OCI-LY1 (cell line): ENCODE measurements around the gene FARS2.

Source experiments
- H2AFZ ChIP-seq: fragments of 200-600 bp; sonication (generic), shearing (Covaris generic); 2 replicates; pipeline ENCODE4 v1.6.0; 2014; ENCODE audit warnings: antibody characterized with exemption, mild to moderate bottlenecking, low read length
- H3F3A ChIP-seq: fragments of 200-600 bp; sonication (generic), shearing (Covaris generic); 2 replicates; pipeline ENCODE4 v1.6.0; 2014; ENCODE audit warnings: mild to moderate bottlenecking, antibody characterized with exemption, low read length, moderate library complexity; ENCODE audit not compliant: insufficient read depth
- H3K27ac ChIP-seq: fragments of 200-600 bp; sonication (generic); 2 replicates; pipeline ENCODE4 v1.5.1; 2014; ENCODE audit warnings: low read length, mixed run types, mild to moderate bottlenecking, low read depth; ENCODE audit not compliant: poor library complexity, severe bottlenecking
- H3K27me3 ChIP-seq: fragments of 200-600 bp; sonication (generic); 2 replicates; pipeline ENCODE4 v1.6.0; 2014; ENCODE audit warnings: antibody characterized with exemption, mild to moderate bottlenecking, low read length, moderate library complexity; ENCODE audit not compliant: insufficient read depth
- H3K36me3 ChIP-seq: fragments of 200-600 bp; sonication (generic); 2 replicates; pipeline ENCODE4 v1.6.1; 2014; ENCODE audit warnings: mild to moderate bottlenecking, antibody characterized with exemption, low read length, moderate library complexity, mixed read lengths; ENCODE audit not compliant: insufficient read depth
- H3K4me1 ChIP-seq: fragments of 200-600 bp; sonication (generic); 2 replicates; pipeline ENCODE4 v1.5.1; 2014; ENCODE audit warnings: mild to moderate bottlenecking, low read length, moderate library complexity; ENCODE audit not compliant: insufficient read depth, severe bottlenecking
- H3K4me2 ChIP-seq: fragments of 200-600 bp; sonication (generic), shearing (Covaris generic); 2 replicates; pipeline ENCODE4 v1.6.1; 2014; ENCODE audit warnings: low read length
- H3K4me3 ChIP-seq: fragments of 200-600 bp; sonication (generic); 2 replicates; pipeline ENCODE4 v1.5.1; 2014; ENCODE audit warnings: low read length, low read depth, mild to moderate bottlenecking, mixed read lengths; ENCODE audit not compliant: poor library complexity, severe bottlenecking
- H3K79me2 ChIP-seq: fragments of 200-600 bp; shearing (Covaris generic); 2 replicates; pipeline ENCODE4 v1.6.1; 2016; ENCODE audit warnings: mixed run types, low read length, mixed read lengths; ENCODE audit not compliant: insufficient read depth
- H3K9ac ChIP-seq: fragments of 200-600 bp; sonication (generic), shearing (Covaris generic); 2 replicates; pipeline ENCODE4 v1.6.1; 2014; ENCODE audit warnings: mild to moderate bottlenecking, low read length, mixed read lengths
- H3K9me2 ChIP-seq: fragments of 200-600 bp; sonication (generic), shearing (Covaris generic); 2 replicates; pipeline ENCODE4 v1.6.1; 2014; ENCODE audit warnings: low read depth, mild to moderate bottlenecking, low read length, mixed read lengths
- H3K9me3 ChIP-seq: fragments of 200-600 bp; shearing (Covaris generic); 2 replicates; pipeline ENCODE4 v1.6.1; 2014; ENCODE audit warnings: low read length, mixed read lengths
- H4K20me1 ChIP-seq: fragments of 200-600 bp; sonication (generic), shearing (Covaris generic); 2 replicates; pipeline ENCODE4 v1.6.0; 2016; ENCODE audit warnings: mild to moderate bottlenecking, low read length; ENCODE audit not compliant: insufficient read depth
- EZH2 ChIP-seq: fragments of 200-600 bp; sonication (generic), shearing (Covaris generic); IDR thresholded peaks from 2 replicates; pipeline ENCODE4 v1.8.0; 2017; ENCODE audit warnings: borderline replicate concordance, mixed run types, mild to moderate bottlenecking, antibody characterized with exemption, low read length, moderate library complexity, mixed read lengths
- TF ChIP-seq, protein P1 (sequence below): fragments of 200-600 bp; sonication (generic), shearing (Covaris generic); IDR thresholded peaks from 2 replicates; pipeline ENCODE4 v1.5.1; 2017; ENCODE audit warnings: mild to moderate bottlenecking, antibody characterized with exemption, low read length, moderate library complexity, mixed read lengths

Gene FARS2

DNA sequence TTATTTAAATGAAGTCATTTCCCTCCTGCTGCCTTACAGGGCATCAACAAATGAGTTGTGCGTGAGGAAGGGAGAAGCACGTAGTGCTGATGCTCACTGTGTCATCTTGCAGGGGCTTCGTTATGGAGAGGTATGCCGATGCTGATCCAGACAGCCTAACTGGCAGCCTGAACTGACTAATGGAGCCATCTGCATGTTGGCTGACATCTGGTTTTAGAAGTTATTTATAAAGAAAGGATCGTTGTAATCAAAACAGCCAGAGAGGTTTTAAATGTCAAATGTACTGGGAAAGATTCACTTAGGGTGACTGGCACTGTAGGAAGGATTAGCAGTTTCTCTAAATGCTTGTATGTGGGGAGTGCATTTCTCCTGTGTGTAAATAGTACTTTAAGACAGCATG is 54.6 kb downstream of the FARS2 start:
- Histone ChIP-seq H3K4me1 (no peaks in the 10 kb centered on the region), H3K27me3 (no peaks in the 10 kb centered on the region), H2AFZ (no peak overlapping the region), H3K36me3 (no peaks in the 10 kb centered on the region; the same call in 1 of the 2 replicates), H3K4me3 (no peak overlapping the region), H3K79me2 (no peaks in the 10 kb centered on the region), H4K20me1 (no peaks in the 10 kb centered on the region), H3K9me2 (no peaks in the 10 kb centered on the region), H3K9me3 (no peaks in the 10 kb centered on the region), H3K9ac (no peak overlapping the region), H3K27ac (no peak overlapping the region), H3K4me2 (no peak overlapping the region), H3F3A (no peaks in the 10 kb centered on the region)
- TF ChIP-seq, protein P1, sequence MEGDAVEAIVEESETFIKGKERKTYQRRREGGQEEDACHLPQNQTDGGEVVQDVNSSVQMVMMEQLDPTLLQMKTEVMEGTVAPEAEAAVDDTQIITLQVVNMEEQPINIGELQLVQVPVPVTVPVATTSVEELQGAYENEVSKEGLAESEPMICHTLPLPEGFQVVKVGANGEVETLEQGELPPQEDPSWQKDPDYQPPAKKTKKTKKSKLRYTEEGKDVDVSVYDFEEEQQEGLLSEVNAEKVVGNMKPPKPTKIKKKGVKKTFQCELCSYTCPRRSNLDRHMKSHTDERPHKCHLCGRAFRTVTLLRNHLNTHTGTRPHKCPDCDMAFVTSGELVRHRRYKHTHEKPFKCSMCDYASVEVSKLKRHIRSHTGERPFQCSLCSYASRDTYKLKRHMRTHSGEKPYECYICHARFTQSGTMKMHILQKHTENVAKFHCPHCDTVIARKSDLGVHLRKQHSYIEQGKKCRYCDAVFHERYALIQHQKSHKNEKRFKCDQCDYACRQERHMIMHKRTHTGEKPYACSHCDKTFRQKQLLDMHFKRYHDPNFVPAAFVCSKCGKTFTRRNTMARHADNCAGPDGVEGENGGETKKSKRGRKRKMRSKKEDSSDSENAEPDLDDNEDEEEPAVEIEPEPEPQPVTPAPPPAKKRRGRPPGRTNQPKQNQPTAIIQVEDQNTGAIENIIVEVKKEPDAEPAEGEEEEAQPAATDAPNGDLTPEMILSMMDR: no peak
- no peak for TF ChIP-seq EZH2

DNA sequence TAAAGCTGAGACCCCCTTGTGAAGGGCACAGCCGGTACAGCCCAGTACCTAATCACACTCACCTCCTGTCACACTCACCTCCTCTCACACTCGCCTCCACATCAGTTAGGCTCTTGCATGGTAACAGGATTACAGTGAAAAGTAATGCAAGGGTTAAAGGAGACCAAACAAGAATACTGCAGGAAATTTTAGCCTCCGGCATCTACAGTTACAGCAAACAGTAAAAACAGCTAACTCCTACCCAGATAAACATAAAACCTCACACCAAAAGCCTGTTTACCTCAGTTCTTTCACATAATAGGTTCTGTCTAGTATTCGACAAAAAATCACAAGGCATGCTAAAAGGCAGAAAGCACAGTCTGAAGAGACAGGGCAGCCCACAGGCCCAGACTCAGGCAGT is 55.6 kb downstream of the FARS2 start:
- no peaks in the 10 kb centered on the region for H4K20me1 ChIP-seq
- TF ChIP-seq EZH2: no peak
- TF ChIP-seq, protein P1: no peak
- no peak overlapping the region for H3K9ac ChIP-seq
- H2AFZ ChIP-seq: no peak overlapping the region
- no peak overlapping the region for H3K27ac ChIP-seq
- no peaks in the 10 kb centered on the region for H3K9me3 ChIP-seq
- no peaks in the 10 kb centered on the region for H3F3A ChIP-seq
- no peaks in the 10 kb centered on the region for H3K4me1 ChIP-seq
- H3K9me2 ChIP-seq: no peaks in the 10 kb centered on the region
- no peaks in the 10 kb centered on the region; the same call in 1 of the 2 replicates for H3K36me3 ChIP-seq
- no peaks in the 10 kb centered on the region for H3K79me2 ChIP-seq
- H3K4me3 ChIP-seq: no peak overlapping the region
- no peak overlapping the region for H3K4me2 ChIP-seq
- no peaks in the 10 kb centered on the region for H3K27me3 ChIP-seq

DNA sequence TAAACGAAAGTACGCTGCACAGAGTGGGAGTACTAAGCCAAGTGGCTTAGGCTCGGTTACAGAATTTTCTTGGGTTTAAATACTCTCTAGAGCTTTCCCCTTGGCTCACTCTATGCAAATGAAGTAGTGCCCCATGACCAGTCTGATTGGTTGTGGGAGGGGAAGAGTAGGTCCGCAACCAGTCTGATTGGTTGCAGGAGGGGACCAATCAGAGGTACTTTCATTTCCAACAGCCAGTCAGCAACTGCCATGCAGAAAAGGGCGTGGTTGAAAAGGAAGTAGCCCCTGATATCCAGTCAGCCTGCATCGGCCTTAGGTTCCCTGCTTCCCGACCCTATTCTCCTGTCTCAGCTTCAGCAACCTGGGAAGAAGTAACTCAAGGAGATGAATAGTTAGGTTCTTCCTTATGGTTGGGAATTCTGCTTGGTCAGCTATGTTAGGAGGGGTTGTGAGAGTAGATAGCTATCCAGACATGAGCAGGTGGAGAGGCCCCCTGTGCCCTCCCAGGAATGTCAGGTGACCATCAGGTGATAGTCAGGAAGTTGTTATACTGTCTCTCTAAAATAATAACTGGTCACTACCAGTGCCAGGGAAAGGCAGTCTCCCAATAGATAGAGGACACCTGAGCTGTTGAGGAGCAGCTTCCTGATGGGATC is 57.4 kb downstream of the FARS2 start:
- Histone ChIP-seq H3K27ac (no peak overlapping the region), H3K9ac (no peak overlapping the region), H3K27me3 (no peaks in the 10 kb centered on the region), H3K36me3 (no peaks in the 10 kb centered on the region; the same call in 1 of the 2 replicates), H3K9me3 (no peaks in the 10 kb centered on the region), H3K4me2 (no peak overlapping the region), H4K20me1 (no peaks in the 10 kb centered on the region), H3K4me1 (no peaks in the 10 kb centered on the region), H3F3A (no peaks in the 10 kb centered on the region), H3K9me2 (no peaks in the 10 kb centered on the region), H2AFZ (no peak overlapping the region), H3K79me2 (no peaks in the 10 kb centered on the region), H3K4me3 (no peak overlapping the region)
- TF ChIP-seq, protein P1: no peak
- TF ChIP-seq EZH2: no peak
